Activated T-cell treated with anti-CD3 and anti-CD28 coated beads, Interleukin-2, amount 50 U/mL, for 1 hour (primary cell): Measurements from ENCODE around the gene PCSK5.
"Not testable (repeated sequence)": the region's sequence is repeated elsewhere in the genome, so short reads cannot be mapped to it uniquely, and the experiment has no call there.

ENCODE experiments used
- DNase-seq: peaks from one replicate; pipeline ENCODE4 v3.0.0-alpha.2; 2020

PCSK5 gene

GRCh38 chr9:75890472-75891276 is at the start of gene PCSK5:
PCSK5 (plus strand) TSS chr9:75890673; CDS start chr9:75891182, 509 bp downstream.
- DNase-seq: peak; percentile 83

DNA sequence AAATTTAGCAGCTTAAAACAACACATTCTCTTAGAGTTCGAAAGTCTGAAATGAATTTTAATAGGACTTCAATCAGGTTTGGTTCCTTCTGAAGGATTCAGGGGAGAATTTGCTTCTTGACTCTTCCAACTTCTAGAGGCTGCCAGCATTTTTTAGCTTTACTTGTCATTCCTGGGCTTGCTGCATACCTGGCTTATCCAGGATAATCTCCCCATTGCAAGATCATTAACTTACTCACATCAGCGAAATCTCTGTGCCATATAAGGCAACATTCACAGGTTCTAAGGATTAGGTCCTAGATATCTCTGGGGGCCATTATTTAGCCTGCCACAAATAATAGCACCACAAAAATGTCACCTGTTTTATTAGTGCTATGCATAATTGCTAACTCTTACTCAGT is 46.2 kb upstream of the PCSK5 start:
- no peak for DNase-seq

DNA sequence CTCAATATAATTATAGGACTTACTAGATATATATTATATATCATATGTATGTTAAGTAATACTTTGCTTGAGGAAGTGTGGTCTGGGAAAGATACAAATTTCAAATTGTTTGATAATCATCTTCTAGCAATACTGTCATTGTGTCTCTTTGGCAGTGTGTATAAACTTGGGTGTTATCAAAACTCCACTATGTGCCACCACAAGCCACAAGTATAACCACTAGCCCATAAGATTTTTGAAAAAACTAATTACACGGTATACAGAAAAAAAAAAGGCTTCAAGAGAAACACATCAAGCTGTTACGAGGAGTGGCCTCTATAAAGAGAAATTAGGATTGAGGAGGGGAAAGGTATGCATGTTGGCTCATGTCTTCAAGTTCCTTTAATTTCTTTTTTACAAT is 44.7 kb upstream of the PCSK5 start:
- DNase-seq: no peak

GRCh38 chr9:75847085-75847484 is 43.4 kb upstream of the PCSK5 start:
- DNase-seq: no peak

DNA sequence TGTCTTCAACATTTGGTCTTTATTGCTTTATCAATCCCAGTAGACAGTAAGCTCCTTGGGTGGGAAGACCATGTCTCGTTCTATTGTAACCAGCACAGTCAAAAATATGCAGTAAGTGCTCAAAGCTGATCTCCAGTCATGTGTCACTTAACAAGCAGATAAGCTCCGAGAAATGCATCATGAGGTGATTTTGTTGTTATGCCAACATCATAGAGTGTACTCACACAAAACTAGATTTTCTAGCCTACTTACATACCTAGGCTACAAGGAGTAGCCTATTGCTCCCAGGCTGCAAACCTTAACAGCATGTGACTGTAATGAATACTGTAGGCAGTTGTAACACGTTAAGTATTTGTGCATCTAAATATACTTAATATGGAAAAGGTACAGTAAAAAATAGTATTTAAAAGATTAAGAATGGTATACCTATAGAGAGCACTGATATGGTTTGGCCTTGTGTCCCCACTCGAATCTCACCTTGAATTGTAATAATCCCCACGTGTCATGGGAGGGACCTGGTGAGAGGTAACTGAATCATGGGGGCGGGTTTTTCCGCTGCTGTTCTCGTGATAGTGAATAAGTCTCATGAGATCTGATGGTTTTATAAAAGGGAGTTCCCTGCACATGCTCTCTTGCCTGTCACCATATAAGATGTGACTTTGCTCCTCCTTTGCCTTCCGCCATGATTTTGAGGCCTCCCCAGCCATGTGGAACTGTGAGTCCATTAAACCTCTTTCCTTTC is 39.8 kb upstream of the PCSK5 start:
- DNase-seq: no peak

GRCh38 chr9:75851917-75852316 is 38.6 kb upstream of the PCSK5 start:
- DNase-seq: no peak

DNA sequence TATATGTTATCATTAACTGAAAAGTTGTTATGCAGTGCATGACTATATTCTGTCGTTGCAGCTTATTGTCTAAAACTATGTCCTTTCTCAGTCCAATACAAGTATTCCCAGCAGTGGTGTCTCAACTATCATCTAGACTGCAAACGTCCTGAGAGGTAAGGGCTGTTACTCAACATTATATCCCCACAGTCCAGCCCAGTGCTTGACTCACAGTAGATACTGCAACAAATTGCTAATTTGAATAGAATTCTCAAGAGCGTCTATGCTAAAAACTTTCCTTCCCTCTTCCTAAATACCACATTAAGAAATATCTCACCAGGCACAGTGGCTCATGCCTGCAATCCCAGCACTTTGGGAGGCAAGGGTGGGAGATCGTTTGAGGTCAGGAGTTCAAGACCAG is 37.7 kb upstream of the PCSK5 start:
- no peak for DNase-seq

- no peak for DNase-seq
Observed at GRCh38 chr9:75855509-75855908, 35.0 kb upstream of the PCSK5 start.

- no peak for DNase-seq
Observed at GRCh38 chr9:75858497-75859092, 31.9 kb upstream of the PCSK5 start.

DNA sequence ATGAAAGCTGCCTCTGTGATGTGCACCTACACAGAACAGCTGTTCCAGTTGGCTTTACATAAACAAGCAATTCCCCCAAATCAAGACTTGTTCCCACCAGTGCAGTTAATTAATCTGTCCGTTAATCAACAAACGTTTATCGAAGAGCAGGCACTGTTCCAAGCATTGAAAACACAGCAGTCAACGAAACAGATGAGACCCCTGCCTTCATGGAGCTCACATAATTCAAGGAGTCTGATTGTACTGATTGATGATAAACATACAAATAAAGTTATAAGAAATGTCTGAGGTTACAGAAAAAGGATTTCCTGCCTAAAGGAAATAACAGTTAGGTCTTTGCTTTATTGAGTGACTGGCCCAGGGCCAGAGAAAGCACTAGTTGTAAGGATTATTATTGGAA is 26.2 kb upstream of the PCSK5 start:
- no peak for DNase-seq

DNA sequence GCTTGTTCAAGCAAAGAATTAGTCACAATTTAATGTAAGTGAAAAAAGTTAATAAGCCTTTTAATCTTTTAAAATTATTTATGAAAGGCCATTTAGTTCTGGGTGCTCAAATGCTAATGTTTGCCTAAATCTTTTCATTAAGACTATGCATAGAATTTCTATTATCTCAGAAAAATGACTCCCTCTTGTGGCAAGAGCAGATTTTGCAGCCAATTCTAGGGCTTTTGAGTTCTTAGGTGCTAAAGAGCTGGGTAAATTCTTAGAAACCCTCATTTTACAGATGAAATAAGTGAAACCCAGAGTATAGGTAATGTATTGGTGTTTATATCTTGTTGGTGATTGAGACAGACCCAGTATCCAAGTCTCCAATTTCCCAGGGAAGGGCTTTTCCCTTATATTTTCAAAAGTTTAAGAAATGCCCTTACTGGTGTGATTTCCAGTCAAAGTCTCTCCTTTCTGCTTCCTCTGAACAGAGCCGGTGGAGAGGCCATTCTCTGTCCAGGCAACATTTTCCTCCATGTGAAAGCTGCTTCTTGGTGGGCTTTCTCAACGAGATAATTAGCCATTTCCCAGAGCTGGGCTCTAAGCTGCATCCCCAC is 24.1 kb upstream of the PCSK5 start:
- no peak for DNase-seq

GRCh38 chr9:75868526-75868925 is 21.9 kb upstream of the PCSK5 start:
- DNase-seq: not testable (repeated sequence)

DNA sequence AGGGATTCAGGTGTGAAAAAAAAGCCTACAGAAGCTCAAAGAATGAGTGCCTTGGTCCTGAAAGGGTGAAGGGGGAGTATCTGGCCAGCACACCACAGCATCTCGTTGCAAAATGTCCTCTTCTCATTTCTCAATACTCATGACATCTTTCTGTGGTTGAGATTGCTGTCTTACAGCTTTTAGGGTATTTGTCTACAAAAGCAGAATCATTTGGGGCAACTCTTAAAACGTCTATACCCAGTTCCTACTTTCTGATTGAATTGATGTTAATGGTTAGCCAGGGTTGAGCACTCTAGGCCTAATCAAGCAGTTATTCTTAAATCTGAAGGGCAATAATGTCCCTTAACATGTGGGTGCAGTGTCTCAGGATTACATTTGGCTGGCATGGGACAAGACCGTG is 21.2 kb upstream of the PCSK5 start:
- DNase-seq: no peak

DNA sequence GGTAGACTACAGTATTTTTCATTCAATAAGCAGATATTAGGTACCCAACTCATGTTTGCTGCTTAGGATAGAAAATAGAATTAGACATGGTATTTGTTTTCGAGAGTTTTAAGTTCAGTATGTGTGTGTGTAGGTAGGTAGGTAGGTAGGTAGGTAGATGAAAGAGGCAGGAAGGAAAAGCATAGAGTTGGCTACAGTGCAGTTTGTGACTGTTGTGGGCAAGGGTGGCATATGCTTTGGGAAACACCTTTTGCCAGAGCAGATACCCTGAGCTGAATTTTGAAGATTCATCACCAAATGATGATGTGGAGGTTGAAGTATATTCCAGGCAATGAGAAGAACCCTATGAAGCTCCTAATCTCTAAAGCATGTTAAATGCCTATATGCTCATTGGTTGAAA is 20.0 kb upstream of the PCSK5 start:
- no peak for DNase-seq

- no peak for DNase-seq
Observed at GRCh38 chr9:75871624-75872023, 18.8 kb upstream of the PCSK5 start.

GRCh38 chr9:75873712-75874111 is 16.8 kb upstream of the PCSK5 start:
- DNase-seq: no peak

DNA sequence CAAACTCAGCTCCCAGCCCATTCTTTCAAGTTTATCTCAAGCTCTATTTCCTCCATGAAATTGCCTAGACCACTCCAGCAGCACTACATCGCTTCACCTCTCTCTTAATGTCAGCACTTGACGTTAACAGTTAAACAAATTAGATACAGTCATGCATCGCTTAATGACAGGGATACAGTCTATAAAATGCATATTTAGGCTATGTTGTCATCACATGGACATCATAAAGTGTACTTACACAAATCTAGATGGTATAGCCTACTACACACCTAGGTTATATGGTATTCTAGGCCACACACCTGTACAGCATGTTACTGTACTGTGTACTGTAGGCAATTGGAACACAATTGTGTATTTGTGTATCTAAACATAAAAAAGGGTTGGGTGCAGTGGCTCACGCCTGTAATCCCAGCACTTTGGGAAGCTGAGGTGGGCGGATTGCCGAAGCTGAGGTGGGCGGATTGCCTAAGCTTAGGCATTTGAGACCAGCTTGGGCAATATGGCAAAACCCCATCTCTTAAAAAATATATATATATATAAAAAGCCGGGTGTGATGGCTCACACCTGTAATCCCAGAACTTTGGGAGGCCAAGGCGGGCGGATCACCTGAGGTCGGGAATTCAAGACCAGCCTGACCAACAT is 13.4 kb upstream of the PCSK5 start:
- no peak for DNase-seq

DNA sequence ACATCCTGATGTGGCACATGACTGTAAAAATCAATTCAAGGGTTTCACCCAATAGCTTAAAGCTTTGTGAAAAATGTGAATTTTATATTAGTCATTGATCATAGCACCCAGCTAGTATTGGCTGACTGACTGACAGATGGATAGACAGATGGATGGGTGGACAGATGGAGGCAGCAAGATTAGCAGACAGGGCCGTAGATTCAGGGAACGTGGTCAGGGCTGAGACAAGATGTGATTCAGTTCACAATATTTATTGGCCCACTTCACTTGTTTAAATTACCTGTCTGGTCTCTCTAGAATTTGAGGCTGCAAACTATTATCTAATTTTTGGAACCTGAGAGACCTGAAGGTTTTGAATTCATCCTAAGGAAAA is 12.0 kb upstream of the PCSK5 start:
- DNase-seq: no peak

GRCh38 chr9:75880618-75881017 is 9.9 kb upstream of the PCSK5 start:
- no peak for DNase-seq

DNA sequence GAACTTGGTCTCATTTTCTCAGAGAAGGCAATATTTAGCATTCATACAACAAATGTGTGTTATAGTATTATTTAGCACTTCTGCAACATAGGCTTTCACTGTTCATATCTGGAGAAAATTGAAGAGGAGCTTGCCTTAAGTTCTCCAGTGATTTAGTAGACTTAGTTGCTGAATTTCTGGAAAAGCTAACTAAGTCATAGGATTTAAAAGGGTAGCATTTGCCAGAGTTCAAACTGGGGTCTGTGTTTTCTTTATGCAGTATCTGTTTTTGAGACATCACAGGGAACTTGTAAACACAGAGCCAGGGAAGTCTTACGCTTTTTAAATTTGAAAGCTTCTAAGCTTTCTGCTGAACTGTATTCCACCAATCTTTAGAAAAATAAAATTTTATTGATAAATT is 8.7 kb upstream of the PCSK5 start:
- DNase-seq: no peak

DNA sequence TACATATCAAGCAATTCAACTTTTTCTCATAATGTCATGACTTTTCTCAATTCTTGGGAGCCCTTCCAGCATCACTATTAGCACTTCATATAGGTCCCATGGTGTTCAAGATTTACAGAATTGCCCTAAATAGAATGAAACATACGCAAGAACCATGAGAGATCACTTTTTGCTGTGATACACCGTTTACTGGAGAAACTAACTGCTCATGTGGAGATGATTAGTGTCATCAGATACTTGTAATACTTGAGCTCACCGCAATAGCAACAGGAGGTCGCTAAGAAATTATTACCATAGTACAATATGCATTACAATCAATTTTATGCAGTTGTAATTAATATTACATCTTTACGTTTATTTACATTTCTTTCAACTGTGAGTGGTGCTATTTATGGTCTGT is 4.8 kb upstream of the PCSK5 start:
- no peak for DNase-seq

GRCh38 chr9:75889577-75889976 is 896 bp upstream of the PCSK5 start:
- DNase-seq: no peak

DNA sequence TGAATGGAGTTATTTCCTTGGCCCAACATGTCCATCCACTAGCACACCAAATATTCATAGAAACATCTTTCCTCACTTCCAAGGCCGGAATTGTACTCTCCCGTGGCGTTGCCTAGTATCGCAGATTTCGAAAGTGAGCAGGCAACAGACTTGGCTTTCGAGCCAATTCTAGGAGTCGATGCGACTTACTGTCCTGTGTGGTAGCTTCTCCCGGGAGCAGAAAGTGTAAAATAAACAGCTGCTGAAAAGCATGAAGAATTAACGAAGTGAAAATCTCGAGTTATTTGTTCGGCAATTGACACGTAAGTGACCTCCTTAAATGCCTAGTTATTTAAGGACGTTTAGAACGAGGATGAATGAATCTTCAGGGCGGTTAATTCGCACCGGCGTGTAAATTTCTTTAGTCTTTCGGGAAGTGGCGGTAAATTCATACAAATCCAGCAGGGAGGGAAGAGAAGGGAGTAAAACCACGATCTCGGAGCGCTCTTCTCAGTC is 449 bp upstream of the PCSK5 start:
- DNase-seq: peak; percentile 20
